GM21515 (cell line): ENCODE measurements around the gene HNRNPA1.
"Not testable (repeated sequence)": the region's sequence is repeated elsewhere in the genome, so short reads cannot be mapped to it uniquely, and the experiment has no call there.

Experiments
- ATAC-seq: cut with Tn5 transposase; IDR thresholded peaks from one replicate; pipeline ENCODE4 v1.9.1; 2021; ENCODE audit not compliant: unreplicated experiment

The HNRNPA1 gene

DNA sequence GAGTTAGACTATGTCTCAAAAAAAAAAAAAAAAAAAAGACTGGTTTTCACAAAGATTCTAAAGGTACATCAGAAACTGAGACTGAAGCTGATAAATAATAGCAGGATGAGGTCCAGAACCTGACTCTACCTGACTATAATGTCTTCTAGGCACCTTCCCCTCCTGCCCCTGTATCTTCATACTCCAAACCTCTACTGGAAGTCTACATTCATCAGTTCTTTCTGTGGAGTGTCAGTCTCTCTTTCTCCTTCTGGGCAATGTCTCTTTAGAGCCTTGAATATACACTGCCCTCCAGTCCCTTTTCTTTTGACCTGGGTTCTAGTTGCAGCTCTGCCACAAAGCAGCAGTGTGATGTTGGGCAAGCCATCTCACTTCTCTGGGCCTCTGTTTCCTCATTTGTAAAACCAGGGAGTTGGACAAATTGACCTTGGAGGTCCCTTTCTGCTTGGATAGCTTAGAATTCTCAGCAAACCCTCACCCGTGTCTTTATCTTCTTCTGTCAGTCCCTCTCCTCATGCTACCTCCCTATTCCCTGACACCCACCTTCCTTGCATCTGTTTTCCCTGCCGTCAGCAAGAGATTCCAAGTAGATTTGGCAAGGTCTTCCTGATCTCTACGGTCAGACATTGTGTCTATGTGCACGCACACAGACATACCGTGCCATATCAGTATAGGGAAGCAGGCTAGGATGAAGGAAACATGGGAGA, 16.0 kb downstream of the HNRNPA1 start:
- ATAC-seq: no peak

DNA sequence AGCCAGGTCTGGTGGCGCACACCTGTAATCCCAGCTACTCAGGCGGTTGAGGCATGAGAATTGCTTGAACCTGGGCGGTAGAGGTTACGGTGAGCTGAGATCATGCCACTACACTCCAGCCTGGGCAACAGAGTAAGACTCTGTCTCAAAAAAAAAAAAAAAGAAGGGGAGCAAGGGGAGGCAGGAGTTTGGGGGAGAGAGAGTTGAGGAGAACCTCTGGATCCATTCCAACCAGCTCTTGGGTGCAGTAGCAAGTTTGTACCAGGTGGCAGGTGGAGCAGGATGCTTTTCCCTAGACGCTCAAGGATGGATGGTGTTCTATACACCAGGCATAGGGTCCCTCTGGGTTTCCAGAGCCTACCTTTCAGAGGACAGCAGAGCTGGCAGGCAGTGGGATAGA, 18.4 kb downstream of the HNRNPA1 start:
- no peak for ATAC-seq

- ATAC-seq: no peak
These were observed 19.1 kb downstream of the HNRNPA1 start for GRCh38 chr12:54299515-54300224.

GRCh38 chr12:54300225-54300731, 19.8 kb downstream of the HNRNPA1 start:
- ATAC-seq: no peak

GRCh38 chr12:54300732-54301427, 20.4 kb downstream of the HNRNPA1 start, which contains the start of gene NFE2:
Gene NFE2, minus strand, starts transcription at chr12:54301015. Its CDS starts 5,767 bp downstream, at chr12:54295248.
- ATAC-seq: no peak

DNA sequence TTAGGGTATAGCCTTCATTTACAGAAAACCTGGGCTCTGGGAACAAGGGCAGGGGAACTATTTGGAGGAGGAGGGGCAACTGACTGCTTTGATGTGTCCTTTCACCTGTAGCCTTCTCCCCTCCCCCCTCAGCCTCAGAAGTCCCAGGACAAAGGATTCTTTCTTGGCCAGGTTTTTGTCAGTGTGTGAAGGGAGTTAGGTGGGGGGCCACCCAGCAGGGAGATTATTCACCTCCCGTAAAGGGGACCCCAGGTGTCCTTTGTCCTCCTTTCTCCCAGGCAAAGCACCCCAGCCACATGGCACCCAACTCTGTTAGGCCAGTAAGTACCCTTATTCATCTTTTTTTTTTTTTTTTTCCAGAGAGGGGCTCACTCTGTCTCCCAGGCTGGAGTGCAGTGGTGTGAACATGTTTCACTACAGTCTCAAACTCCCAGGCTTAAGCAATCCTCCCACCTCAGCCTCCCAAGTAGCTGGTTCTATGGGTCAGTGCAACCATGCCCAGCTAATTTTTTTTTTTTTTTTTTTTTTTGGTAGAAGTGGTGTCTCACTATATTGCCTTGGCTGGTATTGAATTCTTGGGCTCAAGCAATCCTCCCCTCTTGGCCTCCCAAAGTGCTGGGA, 21.0 kb downstream of the HNRNPA1 start:
- ATAC-seq: no peak

- ATAC-seq: no peak
These were observed 23.1 kb downstream of the HNRNPA1 start for GRCh38 chr12:54303640-54304039.

DNA sequence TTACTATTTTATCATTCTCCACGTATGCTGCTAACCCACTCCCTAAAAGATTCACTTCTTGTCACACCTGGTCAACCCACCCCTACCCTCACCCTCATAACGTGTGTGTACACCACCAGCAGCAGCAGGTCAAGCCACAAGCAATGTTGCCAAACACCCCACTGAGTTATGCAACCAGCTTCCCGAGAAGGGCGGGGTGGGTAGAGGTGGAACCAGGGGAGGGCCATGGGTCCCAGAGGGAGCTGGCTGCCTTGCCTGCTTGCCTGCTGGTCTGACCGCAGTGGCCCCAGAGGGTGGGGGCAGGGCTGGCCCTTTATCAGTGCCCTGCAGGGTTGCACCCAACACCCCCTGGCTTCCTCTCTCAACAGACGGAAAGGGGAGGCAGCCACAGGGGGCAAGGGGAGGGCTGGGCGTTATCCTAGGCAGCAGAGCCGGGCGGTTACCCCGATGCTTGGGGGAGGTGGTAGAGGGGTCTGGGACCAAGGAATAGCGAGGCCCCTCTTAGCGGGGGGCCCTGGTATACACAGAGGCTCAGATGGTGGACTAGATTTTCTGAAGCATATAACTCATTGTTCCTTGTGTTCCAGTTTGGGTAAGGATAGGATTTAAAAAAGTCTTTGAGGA, 23.8 kb downstream of the HNRNPA1 start:
- ATAC-seq: no peak

DNA sequence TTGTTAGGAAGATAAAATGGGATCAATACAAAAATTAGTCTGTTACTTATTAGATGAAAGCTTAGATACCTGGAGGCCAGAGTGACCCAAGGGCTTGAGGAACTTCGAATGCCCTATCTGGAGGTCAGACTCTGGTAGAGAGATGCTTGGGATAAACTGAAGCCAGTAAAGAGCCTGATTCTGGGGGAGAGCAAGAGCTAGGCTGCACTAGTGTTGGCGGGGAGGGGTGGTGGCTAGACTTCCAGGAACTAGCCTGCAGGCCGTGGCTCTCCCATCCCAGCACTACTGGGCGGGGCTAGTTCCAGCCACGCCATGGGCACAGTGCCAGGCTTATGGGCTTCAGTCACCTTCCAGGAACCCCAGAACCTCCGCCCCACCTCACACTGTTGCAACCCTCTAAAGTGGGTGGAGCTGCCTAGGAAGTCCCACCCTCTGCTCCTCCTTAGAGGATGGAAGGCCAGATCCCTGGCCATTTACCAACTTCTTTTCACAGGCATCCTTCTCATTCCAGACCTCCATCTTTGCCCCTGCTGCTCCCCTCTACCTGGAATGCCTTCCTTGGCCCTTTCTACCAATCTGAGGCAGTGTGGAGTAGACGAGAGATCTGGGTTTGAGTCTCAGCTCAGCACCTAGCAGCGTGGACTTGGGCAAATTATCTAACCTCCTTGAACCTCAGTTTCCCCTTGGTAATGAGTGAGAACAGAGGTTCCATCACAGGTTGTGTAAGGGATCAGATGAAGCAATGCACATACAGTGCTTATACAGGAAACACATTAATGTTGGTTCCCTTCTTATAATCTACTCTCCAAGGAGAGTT, 26.6 kb downstream of the HNRNPA1 start:
- no peak for ATAC-seq

- no peak for ATAC-seq
These were observed 30.5 kb downstream of the HNRNPA1 start for GRCh38 chr12:54311051-54311450.

GRCh38 chr12:54312309-54312708, 31.8 kb downstream of the HNRNPA1 start:
- not testable (repeated sequence) for ATAC-seq

GRCh38 chr12:54321363-54321762, 40.8 kb downstream of the HNRNPA1 start:
- no peak for ATAC-seq

GRCh38 chr12:54324617-54325441, 44.3 kb downstream of the HNRNPA1 start, which contains the start of gene COPZ1:
Gene COPZ1, plus strand, starts transcription at chr12:54325131. Its CDS starts 33 bp downstream, at chr12:54325164.
- ATAC-seq: peak; percentile 98

DNA sequence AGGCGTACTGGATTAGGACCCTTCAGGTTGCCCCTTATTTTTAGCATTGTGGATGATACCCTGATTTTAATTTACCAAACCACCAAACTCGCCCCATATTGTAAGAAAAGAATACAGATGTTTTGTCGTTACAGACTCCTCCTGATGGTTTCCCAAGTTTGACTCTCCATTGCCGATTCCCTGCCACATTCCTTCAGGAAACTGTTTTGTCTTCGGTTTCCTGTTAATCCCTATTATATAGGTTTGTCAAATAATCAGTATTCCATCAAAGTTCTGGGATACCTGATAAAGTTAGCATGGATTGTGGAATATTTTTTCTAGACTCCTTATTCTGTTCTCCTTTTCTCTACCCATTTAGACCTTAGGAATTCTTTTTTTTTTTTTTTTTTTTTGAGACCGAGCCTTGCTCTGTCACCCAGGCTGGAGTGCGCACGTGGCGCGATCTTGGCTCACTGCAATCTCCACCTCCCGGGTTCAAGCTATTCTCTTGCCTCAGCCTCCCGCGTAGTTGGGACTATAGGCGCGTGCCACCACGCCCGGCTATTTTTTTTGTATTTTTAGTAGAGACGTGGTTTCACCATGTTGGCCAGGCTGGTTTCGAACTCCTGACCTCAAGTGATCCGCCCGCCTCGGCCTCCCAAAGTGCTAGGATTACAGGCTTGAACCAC, 45.0 kb downstream of the HNRNPA1 start:
- not testable (repeated sequence) for ATAC-seq

DNA sequence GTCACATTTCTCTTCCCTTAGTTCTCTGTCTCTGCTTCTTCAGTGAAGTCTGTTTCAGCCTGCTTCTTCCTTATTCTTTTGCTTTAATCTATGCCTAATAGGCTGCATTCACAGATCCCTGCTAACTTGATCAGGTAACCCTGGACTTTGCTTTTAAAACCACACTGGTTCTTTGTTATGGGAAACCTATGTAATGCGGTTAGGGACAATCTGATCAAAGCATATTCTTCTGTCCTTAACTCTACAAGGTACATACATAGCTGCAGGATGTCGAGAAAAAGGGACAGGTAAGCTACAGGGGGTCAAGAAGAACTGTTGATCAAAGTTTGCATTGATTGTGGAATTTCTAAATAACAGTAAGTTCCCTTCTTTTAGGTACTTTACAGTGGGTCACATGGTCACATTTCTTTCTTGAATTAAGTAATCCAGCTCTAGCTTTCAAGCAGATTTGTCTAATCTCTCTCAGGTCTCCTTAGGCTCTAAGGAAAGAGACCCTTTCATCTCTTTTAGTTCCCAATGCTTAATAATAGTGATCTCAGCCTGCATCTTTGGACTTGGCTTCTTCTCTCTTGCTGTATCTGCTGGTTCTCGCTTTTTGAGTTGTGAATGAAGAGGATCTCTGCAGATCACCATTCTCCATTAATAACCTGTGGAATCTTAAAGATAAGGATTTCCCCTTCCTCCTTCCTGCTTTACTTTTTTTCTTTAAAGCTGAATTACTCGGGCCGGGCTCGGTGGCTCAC, 48.2 kb downstream of the HNRNPA1 start:
- no peak for ATAC-seq

DNA sequence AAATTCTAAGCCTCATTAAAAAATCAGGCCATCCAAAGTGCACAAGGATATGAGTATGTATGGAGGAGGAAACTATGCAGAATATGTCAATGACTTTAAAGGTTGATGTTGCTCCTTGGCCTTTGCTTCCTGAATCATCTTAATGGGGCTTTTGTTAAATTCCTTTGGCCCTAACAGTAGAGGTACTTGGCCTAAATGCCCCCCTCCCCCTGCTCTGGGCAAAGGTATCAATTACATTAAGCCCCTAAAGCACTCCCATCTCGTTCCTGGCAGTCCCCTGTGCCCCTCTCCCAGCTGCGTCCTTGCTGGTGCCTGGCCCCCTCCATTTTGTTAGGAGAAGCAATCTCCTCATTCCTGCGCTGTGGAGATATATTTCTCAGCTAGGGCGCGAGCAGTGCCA, 49.2 kb downstream of the HNRNPA1 start:
- ATAC-seq: no peak

DNA sequence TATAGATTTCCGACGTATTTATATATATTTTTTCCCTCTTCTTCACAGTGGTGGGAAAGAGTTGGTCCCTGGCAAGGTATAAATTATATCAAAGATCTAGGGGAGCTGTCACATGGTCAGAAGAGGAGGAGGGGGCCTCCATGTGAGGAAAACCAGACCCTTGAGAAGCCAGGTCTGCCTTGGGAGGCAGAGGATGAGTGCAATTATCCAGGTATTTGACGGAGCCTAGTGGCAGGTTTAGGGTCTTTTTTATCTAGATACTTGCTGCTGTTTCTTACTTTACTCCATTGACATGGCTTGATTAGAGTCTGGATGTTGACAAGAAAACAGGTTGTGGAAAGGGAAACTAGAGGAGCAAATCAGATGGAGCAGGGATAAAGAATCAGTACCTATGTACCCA, 49.9 kb downstream of the HNRNPA1 start:
- ATAC-seq: no peak

GRCh38 chr12:54331461-54331860, 50.9 kb downstream of the HNRNPA1 start:
- ATAC-seq: no peak
